ENCODE measurements around the gene SLC39A13. TPM values are rescaled to one million over a fixed set of nuclear protein-coding genes. Genes with fewer than 3 reads are reported as not detected.

Gene SLC39A13
- total and polyA plus RNA-seq, 2 of the 13 experiments (the other 11 are each of a cell fraction or from before 2014, with no cell fraction given) = 15.3 to 30.5 TPM

- peak overlapping the region; percentile 36 for H3K27ac ChIP-seq (ENCODE audit: extremely low read length, insufficient read depth, low read length)
- peaks cover 75% of the 10 kb centered on the region for H3K4me1 ChIP-seq (ENCODE audit: insufficient read depth, low read length)
- H4K20me1 ChIP-seq (ENCODE audit: insufficient read depth, low read length) = no peaks in the 10 kb centered on the region
- POLR2A ChIA-PET = no interaction called here
- TF ChIP-seq SATB2 (CRISPR knock-in tag; IDR thresholded peaks at IDR 0.05) (no peak), ZKSCAN5 (CRISPR knock-in tag; IDR thresholded peaks at IDR 0.05) (0 out of 2 replicates have a peak, but pooled peaks have one; percentile 46), ZNF687 (CRISPR knock-in tag; IDR thresholded peaks at IDR 0.05) (peak; percentile 35; the same call in 1 of the 2 replicates), HNF4A (CRISPR knock-in tag; IDR thresholded peaks at IDR 0.05) (peak; percentile 33; the same call in 1 of the 2 replicates), ZFX (CRISPR knock-in tag; IDR thresholded peaks at IDR 0.05; ENCODE audit: low read depth) (0 out of 2 replicates have a peak, but pooled peaks have one; percentile 38), ZSCAN22 (CRISPR knock-in tag; IDR thresholded peaks at IDR 0.05) (no peak)
- TF ChIP-seq, protein P1, sequence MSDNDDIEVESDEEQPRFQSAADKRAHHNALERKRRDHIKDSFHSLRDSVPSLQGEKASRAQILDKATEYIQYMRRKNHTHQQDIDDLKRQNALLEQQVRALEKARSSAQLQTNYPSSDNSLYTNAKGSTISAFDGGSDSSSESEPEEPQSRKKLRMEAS (IDR thresholded peaks at IDR 0.05) = peak; percentile 62; the same call in 1 of the 2 replicates
- CTCF ChIA-PET (ENCODE audit: low intra/inter-chr PET ratio, low total read pairs) = no interaction called here
- no peaks in the 10 kb centered on the region; a peak in 1 of 5 replicates for H3K27me3 ChIP-seq (ENCODE audit: control insufficient read depth in 1 of 2, insufficient read depth in 2 of 2, low read length in 2 of 2)
- H2AFZ ChIP-seq (ENCODE audit: low read length) = no peak overlapping the region
- FAIRE-seq (no peak), ATAC-seq (no peak), DNase-seq (ENCODE audit: low spot score) (peak; percentile 27)
- peak overlapping the region; percentile 45 for H3K4me2 ChIP-seq (ENCODE audit: low read depth, low read length)
- in situ Hi-C loops (cut with HindIII; ENCODE audit: extremely low pct_ligation_motif_present, low pct_unique_long_range_greater_than_20kb) = no loop called here
- no peaks in the 10 kb centered on the region for H3K36me3 ChIP-seq (replicated peaks in 1 of 2; ENCODE audit: control insufficient read depth in 1 of 2, insufficient read depth in 2 of 2, low read length in 2 of 2)
- BruUV-seq (replicated peaks) = no TSS peak
- no peak overlapping the region for H3K4me3 ChIP-seq (replicated peaks in 1 of 3; ENCODE audit: insufficient read depth in 1 of 3, low read depth in 2 of 3, low read length in 3 of 3)
- no peaks in the 10 kb centered on the region for H3K9me3 ChIP-seq (ENCODE audit: low read length)
- 0 out of 2 replicates have a peak overlapping the region, but pooled peaks have one; percentile 29 for H3K9ac ChIP-seq (ENCODE audit: insufficient read depth, low read depth, low read length)
- intact Hi-C loops (cut with micrococcal nuclease; ENCODE audit: unreplicated experiment) = no loop called here
- 10% methylated on average over 3 of the region's 3 CpGs for WGBS (ENCODE audit: low lambda C conversion rate)
- H3K79me2 ChIP-seq (ENCODE audit: insufficient read depth, low read length) = no peaks in the 10 kb centered on the region
Observed at GRCh38 chr11:47433157-47433556, 24.8 kb downstream of the SLC39A13 start.
